ENCODE measurements around the gene CDC6. TPM values are rescaled to one million over a fixed set of nuclear protein-coding genes. Genes with fewer than 3 reads are reported as not detected.

Gene CDC6
- total RNA-seq, 1 donor from 2014 or later = 3.8 TPM

DNA sequence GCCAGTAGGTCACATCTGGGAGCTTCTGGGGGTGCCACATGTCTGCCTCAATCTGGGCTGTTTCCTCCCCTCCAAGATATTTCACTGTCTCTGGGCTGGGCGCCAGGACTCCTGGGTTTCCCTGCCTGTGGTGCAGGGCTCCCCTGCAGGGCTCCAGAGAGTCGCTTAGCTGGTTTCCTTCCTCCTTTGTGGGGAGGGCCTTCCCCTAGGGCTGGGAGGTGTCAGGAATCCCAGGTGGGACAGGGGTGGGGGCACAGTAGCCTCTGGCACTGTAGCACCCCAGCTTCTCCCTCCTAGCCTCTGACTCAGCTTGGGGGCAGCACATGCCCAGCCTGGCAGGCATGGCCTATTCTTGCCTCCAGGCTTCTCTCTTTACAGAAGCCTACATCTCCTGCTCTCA lies 23.9 kb downstream of the CDC6 start:
- no peak for DNase-seq (ENCODE audit: low read depth in 2 of 2)

DNA sequence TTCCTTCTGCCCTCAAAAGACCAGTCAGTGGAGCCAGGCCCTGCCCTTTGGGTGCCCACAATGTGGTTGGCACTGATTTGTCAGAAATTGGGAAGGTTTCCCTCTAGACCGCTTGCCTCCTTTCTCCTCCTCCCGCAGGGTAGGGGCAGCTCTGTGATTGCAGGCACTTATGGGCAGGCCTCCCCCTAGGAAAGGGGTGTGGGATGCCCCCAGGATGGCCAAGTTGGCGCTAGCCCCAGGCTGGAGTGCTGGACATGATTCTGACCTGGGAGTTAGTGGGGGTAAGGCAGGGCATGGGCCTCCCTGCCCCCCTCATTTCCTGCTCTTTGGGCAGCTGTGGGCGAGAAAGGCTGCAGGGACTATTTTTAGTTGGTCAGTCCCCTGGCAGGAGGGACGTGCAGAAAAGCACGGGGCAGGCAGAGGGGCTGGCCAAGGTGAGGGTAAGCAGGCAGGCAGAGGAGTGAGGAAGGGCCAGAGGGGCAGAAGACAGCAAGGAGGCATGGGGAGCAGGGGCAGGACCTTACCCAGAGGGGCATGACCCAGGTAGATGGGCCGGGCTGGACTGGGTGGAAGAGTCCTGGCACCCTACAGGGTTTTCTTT lies 24.6 kb downstream of the CDC6 start:
- DNase-seq (ENCODE audit: low read depth in 2 of 2) = no peak

DNA sequence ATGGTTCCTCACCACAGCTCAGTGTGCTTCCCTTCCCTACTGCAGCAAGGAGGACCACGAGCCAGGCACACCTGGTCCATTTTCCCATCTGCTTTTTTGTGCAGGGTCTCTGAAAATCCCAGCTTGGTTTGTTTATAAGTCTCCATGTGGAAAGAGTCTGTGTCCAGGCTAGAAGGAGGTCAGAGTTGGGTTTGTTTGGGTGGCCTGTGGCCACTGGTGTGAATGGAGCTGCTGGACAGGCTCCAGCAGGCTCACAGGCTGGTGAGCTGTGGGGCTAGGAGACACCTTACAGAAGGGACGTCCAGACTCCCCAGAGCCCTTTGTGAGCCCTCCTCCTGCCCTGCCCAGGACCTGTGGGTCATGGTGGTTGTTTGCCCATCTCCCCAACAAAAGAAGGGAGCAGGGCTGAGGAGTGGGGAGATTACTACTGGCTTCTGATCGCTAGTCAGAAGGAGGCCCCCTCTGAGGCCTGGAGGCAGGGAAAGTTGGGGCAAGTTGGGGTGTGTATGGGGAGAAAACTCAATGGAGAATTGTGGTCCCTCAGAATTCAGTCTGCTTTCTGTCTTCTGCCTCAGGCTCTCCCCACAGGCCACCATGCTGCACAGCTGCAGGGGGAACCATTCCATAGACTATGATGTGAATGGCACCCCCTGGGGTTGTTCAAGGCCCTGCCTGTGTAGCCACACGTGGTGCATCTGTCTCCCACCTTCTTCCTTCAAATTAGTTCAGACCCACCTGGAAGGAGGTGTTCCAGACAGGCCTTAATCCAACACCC lies 25.4 kb downstream of the CDC6 start:
- no peak for DNase-seq (ENCODE audit: low read depth in 2 of 2)

DNA sequence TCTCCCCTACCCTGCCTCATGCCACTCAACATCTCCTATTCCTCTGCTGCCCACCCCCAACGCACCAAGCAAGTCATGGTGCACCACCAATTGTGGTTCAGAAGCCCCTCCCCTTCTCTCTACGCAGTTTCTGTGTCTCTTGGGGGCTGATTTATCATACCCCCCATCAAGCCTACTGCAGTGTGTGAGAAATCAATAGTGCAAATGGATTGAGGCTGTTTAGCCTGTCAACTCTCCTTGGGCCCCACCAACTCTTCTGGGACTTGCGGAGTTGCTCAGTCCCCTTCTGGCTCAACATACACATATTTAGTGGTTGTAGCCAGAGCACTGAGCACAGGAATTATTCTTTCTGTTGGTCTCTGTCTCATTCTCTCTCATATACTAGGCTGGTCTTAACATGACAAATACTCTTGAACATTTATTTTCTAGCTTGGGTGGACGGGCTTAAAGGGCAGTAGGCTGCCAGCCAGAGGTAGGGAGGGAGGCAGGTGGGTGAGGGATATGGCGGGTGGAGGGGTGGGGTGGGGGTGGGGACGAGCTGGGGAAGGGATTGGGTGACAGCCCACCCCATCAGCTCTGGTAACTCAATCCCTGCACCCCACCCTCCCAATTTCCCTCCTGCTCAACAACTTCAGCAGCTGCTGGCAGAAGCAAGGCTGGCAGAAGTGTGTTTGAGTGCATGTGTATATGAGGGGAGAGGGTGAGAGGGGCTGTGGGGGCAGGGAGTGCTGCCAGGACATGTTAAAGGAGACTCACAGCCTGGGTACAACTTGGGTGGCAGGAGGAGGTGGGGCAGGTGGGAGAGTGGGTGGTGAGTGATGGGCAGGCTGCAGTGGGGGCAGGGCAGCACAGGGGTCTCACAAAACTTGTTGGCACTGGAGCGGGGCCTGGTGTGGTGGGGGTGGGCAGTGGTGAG lies 26.2 kb downstream of the CDC6 start:
- DNase-seq (ENCODE audit: low read depth in 2 of 2) = no peak

DNA sequence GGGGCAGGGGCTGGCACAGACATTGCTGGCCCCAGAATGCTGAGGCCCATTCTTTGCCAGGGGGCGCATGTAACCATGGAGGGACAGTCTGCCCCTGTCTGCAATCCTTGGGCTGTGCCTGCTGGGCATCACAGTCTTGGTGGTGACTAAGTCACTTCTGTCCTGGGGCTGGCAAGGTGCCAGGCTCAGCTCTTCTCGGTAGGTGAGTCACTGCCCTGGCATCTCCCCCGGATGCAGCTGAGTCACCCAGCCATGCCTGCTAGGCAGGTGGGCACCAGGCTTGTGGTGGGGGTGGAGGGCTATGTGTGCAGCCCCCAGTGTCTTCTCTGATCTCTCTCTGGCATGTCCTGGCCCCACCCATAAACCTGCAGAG lies 26.9 kb downstream of the CDC6 start:
- peak; percentile 88 to 96 for DNase-seq (ENCODE audit: low read depth in 2 of 2)

DNA sequence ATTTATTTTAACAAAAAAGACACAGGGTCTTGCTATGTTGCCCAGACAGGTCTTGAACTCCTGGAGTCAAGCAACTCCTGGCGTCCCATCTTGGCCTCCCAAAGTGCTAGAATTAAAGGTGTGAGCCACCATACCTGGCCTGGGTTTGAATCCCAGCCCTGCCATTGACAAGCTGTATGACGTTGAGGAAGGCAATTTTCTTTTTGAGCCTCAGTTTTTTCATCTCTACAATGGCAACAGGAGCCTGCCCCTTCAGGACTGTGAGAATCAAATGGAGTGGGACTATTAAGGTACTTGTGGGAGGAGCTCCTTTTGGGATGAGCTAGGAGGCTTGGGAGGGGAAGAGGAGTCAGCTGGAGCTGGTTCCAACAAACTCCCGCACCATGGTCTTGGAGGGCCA lies 27.5 kb downstream of the CDC6 start:
- no peak for DNase-seq (ENCODE audit: low read depth in 2 of 2)

DNA sequence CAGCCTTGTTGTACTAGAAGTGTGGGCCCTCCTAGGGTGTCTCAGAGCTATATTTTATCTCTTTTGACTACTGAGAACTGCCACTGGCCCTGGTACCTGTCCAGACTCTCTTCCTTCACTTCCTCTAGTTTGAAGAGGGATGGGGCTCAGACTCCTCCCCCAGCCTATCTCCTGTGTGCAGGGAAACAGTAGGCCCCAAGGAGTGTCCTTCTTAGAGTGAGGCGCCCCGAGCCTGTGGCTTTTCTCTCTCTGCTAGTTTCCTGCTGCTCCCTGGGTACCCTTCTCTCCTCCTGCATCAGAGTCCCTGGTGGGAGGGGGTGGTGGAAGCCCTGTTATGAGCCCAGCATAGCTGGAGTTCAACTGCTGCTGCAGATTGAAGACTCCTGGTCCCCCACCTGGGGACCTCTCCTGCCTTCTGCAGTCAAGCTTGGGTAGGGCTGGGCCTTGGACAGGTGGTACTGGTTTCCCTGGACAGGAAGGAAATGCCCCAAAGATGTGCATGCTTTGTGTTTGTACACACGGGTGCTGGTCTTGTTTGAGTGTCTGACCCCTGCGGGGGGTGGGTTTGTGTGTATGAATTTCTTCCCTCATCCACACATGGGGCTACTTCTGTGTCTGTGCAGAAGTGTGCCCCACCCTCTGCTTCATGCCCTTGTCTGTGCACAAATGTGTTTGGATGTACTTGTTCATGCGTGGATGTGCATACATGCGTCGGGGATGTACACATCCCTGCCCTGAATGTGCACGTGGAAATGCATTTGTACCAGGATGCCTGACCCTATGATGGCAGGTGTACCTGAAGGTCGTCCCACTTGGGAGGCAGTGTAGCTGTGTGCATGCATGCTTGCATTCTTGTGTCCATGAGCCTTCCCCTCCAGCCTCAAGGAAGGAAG lies 28.2 kb downstream of the CDC6 start:
- no peak for DNase-seq (ENCODE audit: low read depth in 2 of 2)

DNA sequence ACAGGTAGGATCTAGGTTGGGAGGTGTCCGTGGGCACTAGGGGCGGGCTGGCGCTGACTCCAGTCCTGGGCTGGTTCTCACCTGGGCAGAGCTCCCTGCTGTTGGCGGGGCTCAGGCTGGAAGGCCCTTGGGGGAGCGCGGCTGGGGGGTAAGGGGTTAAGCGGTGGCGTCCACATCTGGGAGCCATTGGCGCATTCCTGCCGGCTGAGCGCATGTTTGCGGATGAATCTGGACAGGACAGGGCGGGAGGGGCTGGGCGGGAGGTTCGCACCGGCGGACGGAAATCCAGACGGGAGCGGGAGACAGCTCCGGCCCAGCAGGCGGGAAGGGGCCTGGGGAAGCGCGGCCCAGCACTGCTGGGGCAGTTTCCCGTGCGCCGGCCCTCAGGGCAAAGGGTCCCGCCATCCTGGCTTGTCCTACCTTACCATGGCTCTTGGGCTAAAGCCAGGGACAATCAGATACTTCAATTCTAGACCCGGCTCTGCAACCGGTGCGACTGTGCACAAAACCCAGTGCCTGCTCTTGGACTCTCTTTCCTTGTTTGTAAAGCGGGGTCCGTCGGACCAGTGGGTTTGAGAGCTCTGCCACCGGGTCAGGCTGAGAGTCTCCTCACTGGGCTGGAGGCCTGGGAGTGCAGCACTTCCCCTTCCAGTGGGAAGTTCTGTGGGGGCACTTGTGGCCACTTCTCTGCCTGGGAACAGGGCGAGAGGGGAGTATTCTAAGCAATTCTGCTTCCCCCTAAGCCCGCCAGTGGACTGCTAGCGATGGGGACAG lies 29.1 kb downstream of the CDC6 start:
- DNase-seq (ENCODE audit: low read depth in 2 of 2) = peak; percentile 79 to 84

DNA sequence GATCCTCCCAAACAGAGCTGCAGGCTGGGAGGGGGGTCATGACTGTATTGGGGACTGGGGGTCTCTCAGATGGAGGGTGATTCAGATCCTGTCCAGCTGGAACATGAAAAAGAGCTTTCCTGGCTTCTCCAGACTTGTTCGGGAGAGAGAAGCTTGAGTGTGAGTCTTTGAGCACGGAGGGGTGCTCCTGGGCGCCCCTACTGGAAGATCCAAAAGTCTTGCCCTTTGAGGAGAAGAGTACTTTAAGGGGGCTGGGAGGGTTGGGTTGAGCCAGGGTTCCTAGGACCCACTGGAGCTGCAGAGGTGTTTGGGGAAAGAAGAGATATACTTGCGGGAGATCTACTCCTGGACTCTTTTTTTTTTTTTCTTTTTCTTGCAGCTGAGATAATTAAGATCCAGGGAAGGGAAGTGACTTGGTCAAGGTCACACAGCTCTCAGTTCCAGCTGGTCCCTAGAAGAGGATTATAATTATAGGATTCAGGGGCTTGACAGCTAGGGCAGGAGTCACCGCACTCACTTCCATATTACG lies 29.7 kb downstream of the CDC6 start:
- peak in 1 of 2 donors; percentile 79 for DNase-seq (ENCODE audit: low read depth in 2 of 2)

DNA sequence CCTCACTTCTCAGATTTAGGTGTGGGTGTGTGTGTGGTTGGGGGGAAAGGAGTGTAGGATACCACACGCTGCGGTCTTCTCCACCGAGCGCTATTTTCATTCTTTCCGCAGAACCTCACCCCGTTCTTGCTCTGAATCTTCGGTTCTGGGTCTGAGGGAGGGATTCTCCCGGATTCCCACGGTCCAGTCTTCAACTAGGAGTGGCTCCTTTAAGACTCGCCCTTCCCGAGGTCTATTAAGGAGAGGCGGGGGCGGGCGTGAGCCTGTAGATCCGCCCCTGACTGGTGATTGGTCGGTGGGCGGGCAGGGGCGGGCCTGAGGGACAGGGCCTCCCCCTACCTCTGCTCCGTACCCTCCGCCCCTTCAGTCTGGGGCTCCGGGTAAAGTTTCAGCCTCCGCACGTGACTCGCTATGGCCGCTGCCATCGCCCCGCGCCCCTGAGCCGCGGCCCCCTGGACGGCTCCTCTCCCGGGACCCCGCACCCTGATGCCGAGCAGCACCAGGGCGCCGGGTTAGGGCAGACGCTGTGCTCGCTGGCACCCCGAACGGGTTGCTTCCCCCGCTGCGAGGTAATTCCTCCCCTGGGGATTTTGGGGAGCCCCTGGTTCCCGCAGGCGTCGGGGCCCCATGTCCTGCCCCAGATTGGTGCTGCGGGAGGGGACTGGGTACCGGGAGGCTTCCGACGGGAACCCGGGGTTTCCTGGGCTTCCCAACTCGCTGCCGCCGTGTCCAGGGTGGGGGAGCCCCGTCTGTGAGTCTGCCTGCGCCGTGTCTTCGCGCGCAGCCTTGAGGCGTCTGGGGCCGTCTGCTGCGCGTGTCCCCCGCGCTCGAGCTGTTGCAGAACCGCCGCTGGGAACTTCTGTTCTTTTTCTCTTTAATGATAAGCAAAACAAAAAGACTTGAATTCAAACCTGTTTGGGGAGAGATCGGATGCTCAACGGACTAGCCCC lies 30.5 kb downstream of the CDC6 start:
- DNase-seq (ENCODE audit: low read depth in 2 of 2) = peak; percentile 95 to 97

DNA sequence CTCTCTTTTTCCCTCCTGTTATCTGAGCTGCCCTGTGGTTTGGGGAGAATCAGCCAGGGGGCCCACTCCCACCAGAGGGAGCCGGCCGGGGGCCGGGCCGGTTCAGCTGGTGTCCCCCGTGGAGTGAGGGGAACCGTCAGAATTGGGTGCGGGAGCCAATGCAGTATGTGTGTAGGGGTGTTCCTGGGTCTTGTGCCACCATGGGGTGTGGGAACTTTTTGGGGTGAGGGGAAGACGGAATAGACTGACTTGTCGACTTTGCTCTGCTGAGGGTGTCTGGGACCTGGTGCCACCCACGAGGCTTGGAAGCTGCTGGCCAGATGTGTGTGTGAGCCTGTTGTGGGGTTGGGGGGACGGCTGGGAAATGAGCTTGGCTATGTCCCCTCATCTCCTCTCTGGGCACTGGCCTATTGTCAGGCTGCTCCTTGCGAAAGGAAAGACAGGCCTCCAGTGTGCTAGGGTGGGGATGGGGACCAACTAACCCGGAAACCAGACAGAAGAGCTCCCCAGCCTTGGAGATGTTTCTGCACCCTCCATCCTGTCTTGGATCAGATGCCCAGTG lies 31.2 kb downstream of the CDC6 start:
- no peak for DNase-seq (ENCODE audit: low read depth in 2 of 2)

DNA sequence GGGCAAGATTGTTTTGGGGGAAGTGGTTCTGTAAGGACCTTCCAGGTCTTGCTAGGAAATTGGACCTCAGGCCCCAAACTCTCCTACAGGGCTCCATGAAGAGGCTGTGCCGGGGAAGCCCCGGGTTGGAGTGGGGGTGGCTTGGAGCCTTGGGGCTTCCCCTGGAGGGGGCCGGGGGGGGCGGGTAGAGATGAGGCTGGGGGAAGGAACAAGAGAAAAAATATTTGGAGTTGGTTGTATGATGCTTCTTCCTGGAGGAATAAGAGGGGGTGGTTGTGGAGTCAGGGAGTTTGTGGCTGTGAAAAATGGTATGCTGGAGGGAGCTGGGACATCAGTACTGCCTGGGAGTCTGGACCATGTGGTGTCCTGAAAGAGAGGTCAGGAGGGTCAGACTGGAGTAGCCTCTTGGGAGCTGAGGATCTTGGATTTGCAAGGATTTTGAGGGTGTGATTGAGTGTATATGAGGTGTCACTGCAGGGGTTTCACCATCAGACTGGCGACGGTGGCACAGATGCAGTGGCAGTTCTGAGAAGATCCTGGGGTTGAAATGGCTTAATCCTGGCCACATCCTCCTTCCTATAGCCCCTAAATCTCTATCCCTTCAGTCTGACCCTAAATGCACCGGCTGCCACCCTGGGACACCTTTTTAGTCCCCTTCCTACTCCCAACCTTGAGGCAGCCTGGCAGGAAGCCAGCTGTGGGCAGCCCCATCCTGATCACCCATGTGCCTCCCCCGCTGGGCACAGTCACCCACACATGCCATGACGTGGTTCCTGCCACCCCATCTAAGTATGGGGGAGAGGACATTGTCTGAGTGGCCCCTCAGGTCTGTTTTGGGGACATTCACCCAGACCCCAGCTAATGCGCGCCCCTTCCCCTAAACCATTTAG lies 32.2 kb downstream of the CDC6 start:
- no peak for DNase-seq (ENCODE audit: low read depth in 2 of 2)

DNA sequence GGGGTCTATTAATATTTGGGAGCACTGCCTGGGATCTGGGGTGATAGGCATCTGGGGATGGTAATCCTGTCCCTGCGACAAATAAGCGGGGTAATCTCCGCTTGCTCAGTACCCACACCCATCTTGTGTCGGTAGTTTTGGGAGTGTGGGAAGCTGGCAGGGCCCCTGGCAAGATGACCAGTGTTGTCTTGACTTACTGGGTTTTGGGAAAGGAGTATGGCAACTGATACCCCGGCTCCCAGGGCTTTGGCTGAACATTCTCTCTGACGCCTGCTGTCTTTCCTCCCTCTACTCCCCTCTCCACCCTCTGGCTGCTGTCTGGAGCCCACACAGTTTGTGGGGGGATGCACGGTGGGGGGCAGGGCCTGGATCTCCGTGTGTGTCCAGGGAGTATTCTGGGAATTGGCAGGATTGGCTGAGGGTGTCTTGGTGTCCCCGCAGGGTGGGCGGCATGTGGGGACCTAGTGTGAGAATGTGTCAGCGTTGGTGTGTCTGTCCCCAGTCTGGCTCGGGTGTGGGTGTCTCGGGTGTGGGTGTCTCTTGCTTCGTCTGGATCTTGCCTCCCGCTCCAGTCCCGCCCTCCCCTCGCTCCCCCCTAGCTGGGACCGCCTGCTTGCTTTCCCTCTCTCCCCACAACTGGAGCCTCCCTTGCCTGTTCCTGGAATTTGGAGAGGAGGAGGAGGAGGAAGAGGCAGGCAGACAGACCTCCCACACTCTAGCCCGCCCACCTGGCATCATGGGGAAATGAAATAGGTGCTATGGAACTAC lies 33.3 kb downstream of the CDC6 start:
- DNase-seq (ENCODE audit: low read depth in 2 of 2) = no peak

DNA sequence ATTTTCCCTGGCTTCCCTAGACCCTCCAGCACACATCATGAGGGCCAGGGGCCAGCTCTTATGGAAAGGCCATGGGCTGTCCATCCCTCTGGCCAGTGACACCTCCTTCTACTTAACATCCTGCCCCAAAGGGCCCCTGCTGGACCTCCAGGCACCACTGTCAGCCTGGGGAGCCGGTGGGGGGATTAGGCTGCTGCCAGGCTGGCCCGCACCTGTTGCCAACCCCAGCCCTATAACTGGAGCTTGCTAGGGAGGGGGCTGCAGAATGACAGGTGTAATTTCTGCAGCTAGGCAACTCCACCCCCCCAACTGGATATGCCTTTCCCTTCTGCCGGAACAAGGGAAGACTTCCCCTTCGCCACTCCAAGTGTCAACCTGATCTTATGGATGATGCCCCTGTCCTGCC lies 33.8 kb downstream of the CDC6 start:
- DNase-seq (ENCODE audit: low read depth in 2 of 2) = no peak

DNA sequence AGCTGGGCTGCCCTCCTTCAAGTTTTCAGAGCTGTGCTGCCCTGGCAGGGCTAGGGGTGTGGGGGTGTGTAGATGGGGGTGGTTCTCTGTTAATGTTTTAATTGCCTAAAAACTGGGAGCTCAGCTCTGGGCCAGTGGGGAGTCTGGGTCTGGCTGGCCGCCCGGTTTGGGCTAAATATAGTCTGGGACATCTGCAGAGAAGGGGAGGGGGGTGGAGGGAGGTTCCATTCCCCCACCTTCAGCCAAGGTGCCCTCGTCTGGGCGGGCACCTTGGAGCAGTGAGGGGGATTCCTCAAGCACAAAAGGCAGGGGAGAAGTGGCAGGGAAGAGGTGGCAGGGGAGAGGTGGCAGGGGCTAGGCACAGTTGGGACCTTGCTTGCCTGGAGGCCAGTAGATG lies 34.3 kb downstream of the CDC6 start:
- DNase-seq (ENCODE audit: low read depth in 2 of 2) = no peak

DNA sequence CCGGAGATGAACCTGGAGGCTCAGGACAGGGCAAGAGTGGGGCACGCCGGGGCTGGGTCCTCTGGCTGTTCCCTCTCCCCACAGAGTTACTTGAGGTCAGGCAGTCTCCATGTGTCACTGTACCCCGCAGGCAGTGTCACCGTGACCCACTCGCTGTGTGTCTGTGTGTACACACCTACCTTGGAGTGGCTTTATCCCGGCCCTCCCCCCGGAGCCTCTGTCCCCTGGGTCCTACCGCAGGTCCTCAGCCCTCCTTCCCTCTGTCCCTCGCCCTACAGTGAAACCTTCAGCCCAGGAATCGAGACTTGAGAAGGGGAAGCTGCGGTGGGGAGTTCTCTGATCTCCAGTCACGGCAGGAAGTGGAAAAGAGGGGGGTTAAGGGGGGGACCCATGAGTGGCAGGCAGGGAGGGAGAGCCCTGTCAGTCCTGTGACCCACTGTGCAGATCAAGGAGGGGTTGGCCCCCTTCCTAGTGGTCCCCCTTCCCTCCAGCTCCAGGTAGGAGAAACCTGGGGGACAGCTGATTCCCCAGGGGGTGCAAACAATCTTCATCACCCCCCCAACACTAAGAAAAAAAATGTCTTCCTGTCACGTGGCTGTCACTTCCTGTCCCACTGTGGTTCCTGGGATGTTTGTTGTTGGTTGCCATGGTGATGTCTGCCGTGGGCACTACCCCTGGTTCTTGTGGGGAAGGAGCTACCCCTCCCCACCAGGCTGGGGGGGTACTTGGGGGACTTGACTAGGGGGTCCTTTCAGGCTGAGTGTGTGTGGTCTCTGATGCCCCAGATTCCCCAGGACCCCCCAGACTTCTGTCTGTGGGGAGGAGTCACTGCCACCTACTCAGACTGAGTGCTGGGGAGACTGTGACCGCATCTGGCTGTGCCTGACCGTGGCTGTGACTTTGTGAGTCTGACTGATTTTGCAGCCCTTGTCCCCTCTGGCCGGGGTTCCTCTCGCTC lies 35.0 kb downstream of the CDC6 start:
- peak; percentile 96 to 97 for DNase-seq (ENCODE audit: low read depth in 2 of 2)

Measured in lung microvascular endothelial cell (primary cell).